Muscle of leg (tissue), 11 donors: ENCODE results near the gene PCSK5. TPM values are rescaled to one million over a fixed set of nuclear protein-coding genes. Genes with fewer than 3 reads are reported as not detected.

Source experiments
- DNase-seq: peaks from one replicate; pipeline ENCODE4 v3.0.0; 2013
- H3K27ac ChIP-seq: one replicate; pipeline ENCODE4 v1.5.1; 2013; ENCODE audit warnings: mild to moderate bottlenecking, low read length, control low read depth
- H3K27me3 ChIP-seq: one replicate; pipeline ENCODE4 v1.6.1; 2013; ENCODE audit warnings: low read length; ENCODE audit not compliant: control insufficient read depth, insufficient read depth
- H3K36me3 ChIP-seq: one replicate; pipeline ENCODE4 v1.6.1; 2013; ENCODE audit warnings: low read length; ENCODE audit not compliant: control insufficient read depth, insufficient read depth
- H3K4me1 ChIP-seq: one replicate; pipeline ENCODE4 v1.6.1; 2013; ENCODE audit warnings: low read length; ENCODE audit not compliant: control insufficient read depth, insufficient read depth
- H3K4me3 ChIP-seq: one replicate; pipeline ENCODE4 v1.5.1; 2013; ENCODE audit warnings: low read length, control low read depth
- H3K9me3 ChIP-seq: replicated peaks from 2 replicates; pipeline ENCODE4 v1.6.1; 2013; ENCODE audit warnings: low read depth, low read length; ENCODE audit not compliant: control insufficient read depth
- WGBS: methylation state at CpG from one replicate; pipeline ENCODE4 v1.1.5; 2013; ENCODE audit warnings: missing lambda C conversion rate; ENCODE audit not compliant: insufficient coverage; 5-methylcytosine and 5-hydroxymethylcytosine counted together
- polyA plus RNA-seq, 8 donors: library from polyadenylated mRNA; unstranded; fragments of 120-200 nt; gene quantifications; one replicate each; pipeline versions ENCODE4 v1.2.1 to v1.2.3, GENCODE V29; 2013; ENCODE audit warnings: inconsistent platforms in 1 of 8, low replicate concordance in 1 of 8; ENCODE audit not compliant: insufficient read length in 8 of 8, insufficient read depth in 1 of 8
- total RNA-seq: library from RNA; stranded (reverse); fragments of 120-200 nt; gene quantifications from one replicate; pipeline ENCODE4 v1.2.4, GENCODE V29; 2013

Gene PCSK5
- total and polyA plus RNA-seq, 9 donors: 12.9 to 22.1 (median 16.7) TPM

DNA sequence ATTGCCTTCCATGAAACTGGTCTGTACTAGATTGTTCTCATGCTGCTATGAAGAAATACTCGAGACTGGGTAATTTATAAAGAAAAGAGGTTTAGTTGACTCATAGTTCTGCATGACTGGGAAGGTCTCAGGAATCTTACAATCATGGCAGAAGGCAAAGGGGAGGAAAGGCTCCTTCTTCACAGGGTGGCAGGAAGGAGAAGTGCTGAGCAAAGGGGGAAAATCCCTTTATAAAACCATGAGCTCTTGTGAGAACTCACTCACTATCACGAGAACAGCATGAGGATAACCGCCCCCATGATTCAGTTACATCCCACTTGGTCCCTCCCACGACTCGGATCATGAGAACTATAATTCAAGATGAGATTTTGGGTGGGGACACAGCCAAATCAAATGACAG, 340.5 kb downstream of the PCSK5 start:
- no peaks in the 10 kb centered on the region for H3K9me3 ChIP-seq
- no peak overlapping the region for H3K4me3 ChIP-seq
- no peak for DNase-seq
- peaks cover 7% of the 10 kb centered on the region for H3K4me1 ChIP-seq
- no peaks in the 10 kb centered on the region for H3K36me3 ChIP-seq
- 100% methylated on average over 1 of the region's 5 CpGs for WGBS
- H3K27ac ChIP-seq: no peak overlapping the region
- no peaks in the 10 kb centered on the region for H3K27me3 ChIP-seq

DNA sequence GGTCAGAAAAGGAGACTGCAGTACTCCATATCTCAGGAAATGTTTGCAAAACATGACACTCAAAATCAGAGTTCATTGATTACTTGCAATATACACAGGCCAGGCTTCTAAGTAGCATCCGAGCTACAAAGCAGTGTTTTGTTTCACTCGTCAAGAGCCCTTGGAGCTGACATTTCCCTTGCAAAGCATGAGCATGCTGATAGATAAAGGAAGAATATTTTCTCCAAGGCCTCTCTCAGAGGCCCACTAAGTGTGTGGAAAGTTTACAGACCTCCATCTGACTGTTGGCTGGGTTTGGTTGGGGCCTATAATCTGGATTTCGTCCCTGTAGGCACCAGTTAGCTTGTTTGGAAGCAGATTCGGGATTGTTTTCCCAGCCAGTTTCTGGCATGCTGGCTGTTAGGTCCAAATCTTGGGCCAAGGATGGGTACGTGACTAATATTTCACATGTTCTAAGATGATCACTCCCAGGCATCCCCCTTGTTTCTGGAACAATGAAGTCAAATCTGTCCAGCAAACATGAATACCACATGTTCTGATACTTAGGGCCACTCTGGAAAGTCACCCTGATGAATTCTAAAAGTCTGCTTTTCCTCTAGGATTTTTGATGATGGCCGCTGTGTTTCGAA, 342.5 kb downstream of the PCSK5 start:
- H3K4me3 ChIP-seq: no peak overlapping the region
- H3K4me1 ChIP-seq: peaks cover 7% of the 10 kb centered on the region
- DNase-seq: peak; percentile 19
- no peaks in the 10 kb centered on the region for H3K27me3 ChIP-seq
- no peaks in the 10 kb centered on the region for H3K9me3 ChIP-seq
- 71% methylated on average over 4 of the region's 7 CpGs for WGBS
- H3K36me3 ChIP-seq: no peaks in the 10 kb centered on the region
- H3K27ac ChIP-seq: no peak overlapping the region

DNA sequence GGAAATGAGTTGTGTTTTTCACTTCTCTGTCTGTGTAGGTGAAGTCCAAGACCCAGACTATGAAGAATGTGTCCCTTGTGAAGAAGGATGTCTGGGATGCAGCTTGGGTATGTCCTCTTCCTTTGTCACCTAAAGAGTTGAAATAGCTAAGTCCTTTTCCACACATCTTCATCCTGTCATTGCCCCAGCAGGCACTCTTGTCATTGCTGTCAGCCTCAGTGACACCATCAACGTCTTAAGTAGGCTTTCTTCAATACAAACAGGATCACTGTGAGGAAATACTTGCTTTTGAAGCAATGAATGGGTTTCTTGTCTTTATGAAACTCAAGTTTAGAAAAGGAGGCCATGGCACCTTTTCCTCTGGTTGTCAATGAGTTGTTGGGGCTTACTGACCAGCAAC, 350.1 kb downstream of the PCSK5 start:
- Histone ChIP-seq H3K9me3 (no peaks in the 10 kb centered on the region), H3K4me1 (no peaks in the 10 kb centered on the region), H3K27me3 (no peaks in the 10 kb centered on the region), H3K36me3 (no peaks in the 10 kb centered on the region), H3K27ac (no peak overlapping the region), H3K4me3 (no peak overlapping the region)
- DNase-seq: no peak
- no CpG with 5 or more reads among the region's 1 CpG for WGBS

DNA sequence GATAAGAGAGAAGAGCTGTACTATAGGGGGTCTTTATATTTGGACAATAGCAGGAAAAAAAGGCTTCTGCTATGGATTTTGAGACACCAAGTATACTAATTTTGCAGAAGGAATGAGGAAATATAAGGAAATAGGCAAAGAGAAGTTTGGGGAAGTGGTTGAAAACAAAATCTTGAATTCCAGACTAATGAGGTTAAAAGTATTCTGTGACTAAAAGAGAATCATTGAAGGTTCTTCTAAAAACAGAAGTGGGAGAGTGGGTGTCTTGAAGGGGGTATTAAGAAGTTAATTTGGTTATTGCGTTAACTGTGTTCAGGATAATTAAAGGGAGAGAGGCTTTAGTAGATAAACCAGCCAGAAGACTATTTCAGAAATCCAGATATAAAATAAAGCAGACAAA, 355.0 kb downstream of the PCSK5 start:
- H3K36me3 ChIP-seq: no peaks in the 10 kb centered on the region
- H3K27ac ChIP-seq: no peak overlapping the region
- H3K9me3 ChIP-seq: no peaks in the 10 kb centered on the region
- H3K4me1 ChIP-seq: no peaks in the 10 kb centered on the region
- no peak overlapping the region for H3K4me3 ChIP-seq
- no peaks in the 10 kb centered on the region for H3K27me3 ChIP-seq
- no peak for DNase-seq
- WGBS: no CpG with 5 or more reads among the region's 1 CpG

DNA sequence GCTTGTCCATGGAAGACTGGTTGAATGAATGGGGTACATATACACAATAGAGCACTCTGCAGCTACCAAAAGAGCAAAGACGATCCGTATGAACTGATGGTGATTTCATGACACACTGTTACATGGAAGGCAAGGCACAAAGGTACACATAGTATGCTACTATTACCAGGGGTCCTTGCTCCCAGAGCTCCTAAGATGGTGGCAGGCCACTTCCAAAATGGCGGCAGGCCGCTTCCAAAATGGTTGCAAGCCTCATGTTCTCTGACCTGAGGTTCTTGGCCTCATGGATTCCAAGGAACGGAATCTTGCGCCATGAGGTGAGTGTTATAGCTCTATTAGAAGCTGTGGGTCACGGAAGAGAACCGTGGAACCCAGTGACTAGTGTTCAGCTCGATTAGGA, 356.2 kb downstream of the PCSK5 start:
- H3K4me1 ChIP-seq: no peaks in the 10 kb centered on the region
- DNase-seq: no peak
- WGBS: 94% methylated on average over 9 of the region's 9 CpGs
- no peaks in the 10 kb centered on the region for H3K36me3 ChIP-seq
- no peaks in the 10 kb centered on the region for H3K9me3 ChIP-seq
- no peak overlapping the region for H3K4me3 ChIP-seq
- H3K27ac ChIP-seq: no peak overlapping the region
- no peaks in the 10 kb centered on the region for H3K27me3 ChIP-seq

DNA sequence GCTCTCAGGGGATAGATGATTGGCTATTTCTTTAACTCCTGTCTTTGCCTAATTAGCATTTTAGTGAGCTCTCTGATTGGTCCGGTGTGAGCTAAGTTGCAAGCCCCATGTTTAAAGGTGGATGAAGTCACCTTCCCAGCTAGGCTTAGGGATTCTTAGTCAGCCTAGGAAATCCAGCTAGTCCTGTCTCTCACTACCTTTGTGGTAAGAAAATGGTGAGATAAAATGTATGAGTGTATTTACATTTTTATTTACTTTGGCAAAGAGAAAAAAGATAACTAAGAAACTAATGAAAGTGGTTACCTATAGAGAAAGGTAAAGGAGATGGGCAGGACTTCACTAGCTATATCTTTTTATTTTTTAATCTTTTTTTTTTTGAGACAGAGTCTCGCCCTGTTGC, 357.0 kb downstream of the PCSK5 start:
- DNase-seq: no peak
- 100% methylated on average over 1 of the region's 2 CpGs for WGBS
- Histone ChIP-seq H3K9me3 (no peaks in the 10 kb centered on the region), H3K4me3 (no peak overlapping the region), H3K27me3 (no peaks in the 10 kb centered on the region), H3K27ac (no peak overlapping the region), H3K36me3 (no peaks in the 10 kb centered on the region), H3K4me1 (no peaks in the 10 kb centered on the region)

DNA sequence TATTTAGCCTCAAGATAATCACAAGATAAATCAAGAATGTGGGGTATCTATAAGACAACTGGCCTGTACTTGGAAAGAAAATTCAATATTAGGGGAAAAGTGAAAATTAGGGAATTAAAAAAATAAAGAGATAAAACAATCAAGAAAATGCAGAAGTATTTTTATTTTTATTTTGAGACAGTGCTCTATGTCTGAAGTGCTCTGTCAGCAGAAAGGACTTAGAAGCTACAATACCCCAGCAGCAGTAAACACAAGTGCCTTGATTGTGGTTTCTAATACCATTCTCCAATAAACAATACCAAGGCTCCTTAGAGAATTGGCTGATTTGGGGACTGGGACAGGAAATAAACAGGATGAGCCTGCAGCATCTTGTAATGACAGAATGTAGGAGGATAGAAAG, 358.8 kb downstream of the PCSK5 start:
- no peak overlapping the region for H3K4me3 ChIP-seq
- no peak for DNase-seq
- H3K27ac ChIP-seq: no peak overlapping the region
- no peaks in the 10 kb centered on the region for H3K9me3 ChIP-seq
- no peaks in the 10 kb centered on the region for H3K27me3 ChIP-seq
- H3K36me3 ChIP-seq: no peaks in the 10 kb centered on the region
- no peaks in the 10 kb centered on the region for H3K4me1 ChIP-seq

DNA sequence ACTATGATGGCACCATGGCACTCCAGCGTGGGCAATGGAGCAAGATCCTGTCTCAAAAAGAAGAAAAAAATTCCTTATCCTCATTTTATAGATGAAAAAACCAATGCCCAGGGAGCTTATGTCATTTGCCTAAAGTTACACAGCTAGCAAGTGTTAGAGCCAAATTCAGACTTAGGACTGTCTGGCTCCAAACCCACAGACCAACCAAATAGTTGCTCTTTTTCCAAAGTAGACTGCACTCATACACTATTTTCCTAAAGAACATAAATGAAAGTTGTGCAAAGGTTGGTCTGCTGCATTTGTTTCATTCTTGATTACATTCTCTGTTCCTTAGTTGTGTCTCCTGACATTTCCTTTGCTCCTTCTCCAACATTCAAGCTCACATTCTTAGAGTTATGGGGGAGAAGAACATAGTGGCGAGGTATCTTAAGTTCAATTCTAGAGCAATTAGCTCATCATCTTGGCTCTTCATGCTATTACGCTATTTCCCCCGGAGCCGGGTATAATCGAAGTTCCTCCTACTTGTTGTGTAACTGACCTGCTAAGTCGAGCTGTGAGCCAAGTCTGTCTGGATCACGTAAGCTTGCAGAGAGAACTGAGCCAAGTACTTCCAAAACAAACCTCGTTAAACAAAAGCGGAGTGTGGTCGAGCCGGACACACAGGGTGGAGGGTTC, 365.4 kb downstream of the PCSK5 start:
- H3K27me3 ChIP-seq: no peaks in the 10 kb centered on the region
- peak overlapping the region; percentile 17 for H3K27ac ChIP-seq
- WGBS: 24% methylated on average over 7 of the region's 12 CpGs
- no peaks in the 10 kb centered on the region for H3K9me3 ChIP-seq
- H3K4me3 ChIP-seq: no peak overlapping the region
- peaks cover 14% of the 10 kb centered on the region for H3K4me1 ChIP-seq
- peak; percentile 93 for DNase-seq
- no peaks in the 10 kb centered on the region for H3K36me3 ChIP-seq

DNA sequence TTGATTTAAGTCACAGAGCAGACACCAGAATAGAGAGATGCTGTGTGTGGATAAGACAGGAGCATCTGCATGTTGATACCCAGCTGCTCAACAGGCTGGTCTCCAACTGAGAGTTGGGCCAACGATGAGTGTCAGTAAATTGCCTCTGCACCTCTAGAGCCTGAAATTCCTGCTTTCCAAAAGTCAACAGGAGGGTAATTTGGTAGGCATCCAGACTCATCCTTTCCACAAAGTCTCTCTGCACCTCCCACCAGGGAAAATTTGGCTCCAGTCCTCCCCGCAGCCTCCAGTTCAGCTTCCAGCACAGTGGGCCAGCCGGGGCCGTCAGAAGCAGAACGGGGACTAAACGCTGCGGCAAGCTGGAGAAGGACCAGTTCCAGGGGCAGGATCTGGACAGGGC, 366.8 kb downstream of the PCSK5 start:
- peak; percentile 69 for DNase-seq
- Histone ChIP-seq H3K27ac (no peak overlapping the region), H3K4me3 (no peak overlapping the region), H3K27me3 (no peaks in the 10 kb centered on the region), H3K36me3 (no peaks in the 10 kb centered on the region), H3K4me1 (peaks cover 14% of the 10 kb centered on the region), H3K9me3 (no peaks in the 10 kb centered on the region)
- WGBS: 38% methylated on average over 5 of the region's 7 CpGs

DNA sequence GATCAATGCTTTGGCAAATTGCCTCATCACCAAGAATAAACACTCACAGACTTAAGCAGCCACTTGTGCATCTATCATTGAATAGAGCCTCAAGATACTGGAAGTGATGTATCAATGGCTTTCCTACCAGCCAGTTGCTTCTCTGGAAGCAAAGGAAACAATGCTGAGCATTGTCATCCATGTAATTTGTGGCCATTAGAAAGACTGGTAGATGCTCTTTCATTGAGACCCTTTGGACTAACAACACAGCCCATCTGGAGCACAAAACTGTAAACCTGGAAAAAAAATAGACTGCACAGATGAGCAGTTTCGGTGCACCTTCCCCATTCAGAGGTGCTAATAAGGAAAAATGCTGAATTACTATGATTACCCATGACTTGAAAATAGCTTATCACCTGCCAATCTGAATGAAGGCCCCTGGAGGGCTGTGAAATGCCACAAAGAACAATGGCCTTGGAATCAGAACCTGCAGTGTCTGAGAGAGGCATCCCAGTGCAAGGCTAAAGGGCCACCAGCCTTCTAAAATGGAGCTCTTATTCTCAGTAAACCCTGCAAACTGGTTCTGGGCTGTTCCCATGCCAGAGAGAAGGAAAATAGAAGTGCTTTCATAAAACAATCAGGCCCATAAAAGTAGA, 376.3 kb downstream of the PCSK5 start:
- no peak for DNase-seq
- H3K27me3 ChIP-seq: no peaks in the 10 kb centered on the region
- no peaks in the 10 kb centered on the region for H3K36me3 ChIP-seq
- H3K27ac ChIP-seq: no peak overlapping the region
- no peak overlapping the region for H3K4me3 ChIP-seq
- no CpG with 5 or more reads among the region's 1 CpG for WGBS
- peaks cover 4% of the 10 kb centered on the region for H3K4me1 ChIP-seq
- H3K9me3 ChIP-seq: peaks cover 4% of the 10 kb centered on the region
